GM18868 (cell line): ENCODE results near the gene RNF151.

Experiments used
- ATAC-seq: cut with Tn5 transposase; IDR thresholded peaks from one replicate; pipeline ENCODE4 v1.9.1; 2021; ENCODE audit warnings: mild to moderate bottlenecking, moderate library complexity; ENCODE audit not compliant: unreplicated experiment

The RNF151 gene

DNA sequence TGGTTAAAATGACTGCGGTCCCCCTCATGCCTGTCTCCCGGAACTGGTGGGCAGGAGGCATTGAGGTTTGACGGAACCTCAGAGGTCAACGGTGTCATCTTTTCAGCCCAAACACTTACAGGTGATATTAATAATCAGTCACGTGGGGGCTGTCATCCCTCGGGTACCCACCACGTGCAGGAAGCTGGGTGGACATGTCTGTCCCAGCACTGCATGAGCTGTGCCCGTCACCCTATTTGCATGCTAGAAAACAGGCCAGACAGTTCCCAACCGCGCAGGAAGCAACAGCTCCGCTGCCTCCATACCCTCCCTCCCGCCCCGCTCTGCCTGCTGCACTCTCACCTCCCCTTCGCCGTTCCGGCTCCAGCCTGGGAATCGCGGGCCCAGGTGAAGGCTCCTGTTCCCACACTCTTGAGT is 24.5 kb downstream of the RNF151 start:
- no peak for ATAC-seq

DNA sequence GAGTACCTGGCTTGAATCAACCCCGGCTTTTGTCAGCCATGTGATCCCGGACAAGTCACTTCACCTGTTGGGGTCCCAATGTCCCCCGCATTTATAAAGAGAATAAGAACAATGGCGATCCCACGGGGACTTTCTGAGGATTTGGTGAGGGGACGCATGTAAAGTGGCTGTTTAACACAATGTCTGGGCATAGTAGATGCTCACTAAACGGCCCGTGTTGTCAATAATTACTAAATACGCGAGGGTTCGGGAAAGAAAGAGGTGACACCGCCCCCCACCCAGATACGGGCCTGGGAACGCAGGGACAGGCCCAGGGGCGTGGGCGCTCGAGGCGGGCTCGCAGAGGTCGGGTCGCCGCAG is 24.9 kb downstream of the RNF151 start:
- no peak for ATAC-seq

DNA sequence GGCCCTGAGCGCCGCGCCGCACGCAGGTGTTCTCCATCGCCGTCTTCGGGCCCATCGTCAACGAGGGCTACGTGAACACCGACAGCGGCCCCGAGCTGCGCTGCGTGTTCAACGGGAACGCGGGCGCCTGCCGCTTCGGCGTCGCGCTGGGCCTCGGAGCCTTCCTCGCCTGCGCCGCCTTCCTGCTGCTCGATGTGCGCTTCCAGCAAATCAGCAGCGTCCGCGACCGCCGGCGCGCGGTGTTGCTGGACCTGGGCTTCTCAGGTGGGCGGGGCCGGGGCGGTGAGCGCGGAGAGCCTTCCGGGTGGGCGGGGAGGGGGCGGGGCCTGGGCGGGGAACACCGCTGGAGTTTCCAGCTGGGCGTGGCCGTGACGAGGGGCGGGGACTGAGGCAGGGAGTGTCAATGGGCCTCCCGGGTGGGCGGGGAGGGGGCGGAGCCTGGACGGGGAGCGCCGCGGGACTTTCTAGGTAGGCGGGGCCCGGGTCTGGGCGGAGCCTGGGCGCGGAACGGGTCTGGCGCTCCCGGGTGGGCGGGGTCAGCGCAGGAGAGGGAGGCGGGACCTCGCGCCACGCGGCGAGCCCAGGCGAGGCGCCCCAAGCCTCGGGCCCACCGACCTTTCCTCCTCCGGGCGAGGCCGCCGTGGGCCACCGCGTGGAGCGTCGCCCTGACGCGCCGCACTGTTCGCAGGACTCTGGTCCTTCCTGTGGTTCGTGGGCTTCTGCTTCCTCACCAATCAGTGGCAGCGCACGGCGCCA is 25.5 kb downstream of the RNF151 start:
- peak; percentile 56 for ATAC-seq

DNA sequence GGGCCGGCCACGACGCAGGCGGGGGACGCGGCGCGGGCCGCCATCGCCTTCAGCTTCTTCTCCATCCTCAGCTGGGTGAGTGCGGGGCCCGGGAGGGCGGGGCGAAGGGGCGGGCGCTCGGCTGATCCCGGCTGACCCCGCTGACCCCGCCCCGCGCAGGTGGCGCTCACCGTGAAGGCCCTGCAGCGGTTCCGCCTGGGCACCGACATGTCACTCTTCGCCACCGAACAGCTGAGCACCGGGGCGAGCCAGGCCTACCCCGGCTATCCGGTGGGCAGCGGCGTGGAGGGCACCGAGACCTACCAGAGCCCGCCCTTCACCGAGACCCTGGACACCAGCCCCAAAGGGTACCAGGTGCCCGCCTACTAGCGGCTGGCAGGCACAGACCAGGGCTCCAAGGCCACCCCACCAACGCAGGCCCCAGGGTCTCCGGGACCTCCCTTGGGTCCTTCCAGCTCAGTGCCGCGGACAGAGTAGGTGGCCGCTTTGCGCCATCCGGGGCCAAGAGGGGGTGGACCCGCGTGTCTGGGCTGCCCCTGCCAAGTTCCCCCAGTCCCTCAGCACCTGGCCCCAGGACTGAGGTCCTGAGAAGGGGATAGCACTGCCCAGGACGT is 26.2 kb downstream of the RNF151 start:
- no peak for ATAC-seq

DNA sequence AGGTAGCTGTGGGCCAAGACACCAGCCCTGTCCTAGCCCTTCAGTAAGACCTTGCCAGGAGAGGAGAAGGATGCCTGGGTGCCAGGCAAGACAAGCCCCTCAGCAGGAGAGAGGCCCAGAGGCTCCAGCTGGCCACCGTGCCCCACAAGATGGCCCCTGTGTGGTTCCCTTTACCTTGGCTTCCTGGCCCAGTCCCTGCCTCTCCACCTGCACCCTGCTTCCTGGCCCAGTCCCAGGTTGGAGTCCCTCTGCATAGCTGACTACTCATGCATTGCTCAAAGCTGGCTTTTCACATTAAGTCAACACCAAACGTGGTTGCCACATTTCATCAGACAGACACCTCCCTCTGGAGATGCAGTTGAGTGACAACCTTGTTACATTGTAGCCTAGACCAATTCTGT is 27.1 kb downstream of the RNF151 start:
- ATAC-seq: no peak

DNA sequence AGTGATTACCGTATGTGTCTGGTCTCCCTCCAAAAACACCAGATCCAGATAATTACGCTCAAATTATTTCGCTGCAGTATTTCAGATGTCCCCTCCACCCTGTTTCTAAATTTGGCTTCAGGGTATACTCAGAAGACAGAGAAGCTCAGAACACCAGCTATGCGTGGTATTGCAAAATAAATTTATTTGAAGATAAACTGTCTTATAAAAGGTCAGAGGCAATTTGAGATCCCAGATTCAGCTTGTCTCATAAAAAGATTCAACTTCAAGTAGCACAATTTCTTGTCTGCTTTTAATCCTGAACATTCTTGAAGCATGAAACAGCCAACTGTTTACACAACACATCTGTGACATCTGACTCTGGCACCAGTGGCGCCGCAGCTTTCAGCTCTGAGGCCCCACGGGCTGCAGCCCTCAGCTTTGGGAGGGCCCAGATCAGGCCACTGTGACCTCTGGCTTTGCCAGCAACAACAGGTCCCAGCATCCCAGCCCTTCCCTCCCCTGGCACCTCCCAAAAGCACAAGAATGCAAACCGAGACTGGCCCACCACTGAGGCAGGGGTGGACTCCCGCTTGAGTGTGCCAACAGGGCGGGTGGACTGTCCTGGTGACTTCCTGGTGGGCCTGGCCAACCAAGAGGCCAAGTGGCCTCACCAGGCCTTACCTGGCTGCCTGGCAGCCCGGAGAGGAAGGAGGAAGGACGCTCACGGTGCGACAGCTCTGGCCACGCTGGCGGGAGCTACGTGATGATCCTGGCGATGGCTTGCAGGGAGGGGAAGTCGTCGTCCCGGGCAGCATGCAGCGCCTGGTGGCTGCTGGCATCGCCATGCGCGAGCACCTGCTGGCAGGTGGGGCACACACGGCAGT is 31.1 kb downstream of the RNF151 start:
- ATAC-seq: no peak

DNA sequence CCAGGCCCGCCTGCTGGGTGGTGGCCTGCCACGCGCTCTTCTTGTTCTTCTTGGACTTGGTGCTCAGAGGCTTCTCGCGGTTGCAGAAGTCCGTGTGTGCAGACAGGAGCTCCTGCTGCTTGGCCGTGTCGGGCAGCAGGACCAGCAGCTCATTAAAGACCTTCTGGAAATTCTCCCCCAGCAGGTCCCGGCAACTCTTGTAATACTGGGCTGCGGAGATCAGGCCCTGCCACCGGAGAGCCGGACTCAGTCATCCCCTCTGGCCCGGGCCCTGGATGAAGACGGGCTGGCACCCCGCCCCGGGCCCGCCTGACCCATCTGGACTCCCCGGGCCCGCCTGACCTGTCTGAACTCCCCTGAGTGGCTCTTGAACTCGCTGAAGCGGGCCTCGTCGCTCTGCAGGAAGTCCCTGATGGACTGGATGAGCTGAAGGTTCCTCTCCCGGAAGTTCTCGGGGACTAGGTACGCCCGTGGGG is 31.7 kb downstream of the RNF151 start:
- ATAC-seq: no peak

DNA sequence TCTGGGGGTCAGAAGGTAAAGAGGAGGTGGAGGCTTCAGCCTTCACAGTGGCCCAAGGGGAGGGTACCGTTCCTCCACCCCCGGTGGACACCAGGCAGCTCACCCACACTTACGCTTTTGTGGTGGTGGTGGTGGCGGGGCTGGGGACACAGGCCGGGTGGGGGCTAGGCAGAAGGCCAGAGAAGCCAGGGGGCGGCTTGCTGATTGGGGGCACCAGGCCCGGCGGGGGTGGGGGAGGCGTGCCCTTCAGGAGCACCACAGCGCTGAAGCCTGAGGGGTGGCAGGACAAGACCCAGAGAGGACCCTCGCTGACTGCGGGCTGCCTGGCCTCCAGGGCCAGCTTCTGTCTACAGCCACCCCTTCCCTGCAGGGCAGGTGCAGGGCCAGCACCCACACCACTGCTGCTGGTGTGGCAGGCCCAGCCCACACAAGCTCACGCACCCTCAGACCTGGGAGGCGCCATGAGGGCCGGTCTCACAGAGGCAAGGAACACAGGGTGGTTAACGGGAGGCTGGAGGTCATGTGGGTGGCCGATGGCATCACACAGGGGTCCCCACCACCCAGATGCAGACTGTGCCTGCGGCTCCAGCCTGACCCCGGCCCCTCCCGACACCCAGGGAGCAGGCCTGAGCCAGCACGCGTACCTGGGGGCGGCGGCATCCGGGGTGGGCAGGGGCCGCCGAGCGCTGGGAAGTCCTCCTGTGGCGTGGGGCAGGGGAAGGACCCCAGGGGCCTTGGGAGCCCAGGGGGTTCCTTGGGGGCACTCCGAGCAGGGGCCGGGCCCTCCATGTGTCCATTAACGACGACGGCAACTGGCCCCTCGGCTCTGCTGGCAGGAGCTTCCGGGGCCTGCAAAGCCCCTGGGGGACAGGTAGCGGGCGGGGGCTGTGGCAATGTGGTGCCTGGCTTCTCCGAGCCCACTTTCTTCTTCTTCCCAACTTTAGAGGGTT is 32.5 kb downstream of the RNF151 start:
- no peak for ATAC-seq

DNA sequence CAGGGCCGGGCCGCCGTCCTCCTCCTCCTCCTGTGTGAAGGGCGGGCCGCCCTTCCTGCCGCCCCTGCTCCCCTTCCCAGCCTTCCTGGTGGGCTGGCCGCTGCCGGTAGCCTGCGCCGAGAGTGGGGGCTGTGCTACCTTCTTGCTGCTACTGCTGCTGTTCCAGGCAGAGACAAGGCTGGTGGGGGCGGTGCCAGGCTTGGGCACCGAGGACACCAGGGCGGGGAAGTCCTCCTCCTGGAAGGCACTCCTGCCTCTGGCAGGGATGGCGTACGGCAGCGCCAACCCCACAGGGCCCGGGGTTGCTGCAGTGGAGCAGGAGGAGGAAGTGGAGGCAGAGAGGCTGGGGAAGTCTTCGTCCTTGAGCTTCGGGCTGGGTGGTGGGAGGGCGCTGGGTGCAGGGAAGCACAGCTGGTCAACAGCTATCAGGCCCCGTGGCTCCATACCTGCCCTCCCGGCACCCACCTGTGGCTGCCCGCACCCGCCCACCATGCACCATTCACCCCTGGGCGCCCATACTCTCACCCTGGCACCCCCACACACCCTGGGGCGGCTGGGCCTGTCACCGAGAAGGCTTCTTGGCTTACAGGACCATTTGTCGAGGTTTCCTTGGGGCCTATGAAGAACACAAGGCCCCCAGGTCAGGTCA is 33.3 kb downstream of the RNF151 start:
- no peak for ATAC-seq

DNA sequence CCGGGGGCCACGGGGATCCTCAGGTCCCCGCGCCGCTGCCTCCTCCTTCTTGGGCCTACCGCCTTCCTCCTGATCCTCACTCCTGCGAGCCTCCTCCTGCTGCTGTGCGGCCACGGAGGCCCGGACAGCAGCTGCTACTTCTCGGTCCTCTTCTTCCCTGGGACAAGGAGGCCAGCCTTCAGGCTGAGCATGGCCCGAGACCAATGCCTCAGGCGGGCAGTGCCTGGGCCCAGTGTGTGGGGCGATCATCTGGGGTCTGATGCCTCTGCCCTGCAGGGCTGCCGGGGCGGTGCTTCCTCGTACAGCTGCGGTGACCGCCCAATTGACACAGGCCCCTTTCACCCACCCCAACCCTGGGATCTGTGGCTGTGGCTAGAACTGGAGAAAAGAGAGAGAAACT is 34.4 kb downstream of the RNF151 start:
- no peak for ATAC-seq

DNA sequence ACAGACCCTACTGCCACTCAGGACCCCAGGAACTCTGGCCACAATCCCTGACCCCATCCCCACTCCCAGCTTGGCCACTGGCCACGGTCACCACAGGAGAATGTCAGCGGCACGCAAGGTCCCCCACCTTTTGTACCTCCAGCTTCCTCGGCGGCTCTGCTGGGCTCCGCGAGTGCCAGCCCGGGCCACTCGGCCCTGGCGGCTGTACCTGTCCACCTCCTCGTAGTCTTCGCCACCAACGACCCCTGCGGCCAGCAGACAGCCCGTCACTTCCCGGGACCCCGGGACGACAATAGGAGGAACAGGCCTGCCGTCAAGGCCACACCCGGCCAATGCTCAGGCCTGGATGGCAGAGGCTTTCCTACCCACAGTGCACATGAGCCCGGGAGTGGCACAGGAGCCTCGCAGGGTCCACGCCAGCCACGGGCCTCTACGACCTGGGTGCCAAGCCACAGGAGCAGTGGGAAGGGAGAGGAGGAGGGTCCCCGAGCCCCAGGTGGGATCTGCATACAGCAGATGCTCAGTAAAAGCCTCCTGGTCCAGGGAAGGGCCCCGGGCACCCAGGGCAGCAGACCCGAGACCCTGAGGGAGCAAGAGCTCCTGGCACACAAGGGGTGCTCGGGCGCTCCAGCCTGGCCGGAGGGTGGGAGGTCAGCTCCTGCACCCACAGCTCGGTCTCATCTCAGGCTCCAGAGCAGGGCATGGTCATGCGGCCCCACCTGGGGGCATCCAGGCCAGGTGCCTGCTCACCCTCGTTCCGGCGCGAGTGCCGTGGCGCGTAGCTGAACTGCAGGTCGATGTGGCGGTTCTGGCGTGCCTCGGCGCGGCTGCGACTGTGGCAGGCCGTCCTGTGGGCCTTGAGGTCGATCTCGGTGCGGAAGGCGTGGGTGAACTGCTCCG is 35.0 kb downstream of the RNF151 start:
- no peak for ATAC-seq

DNA sequence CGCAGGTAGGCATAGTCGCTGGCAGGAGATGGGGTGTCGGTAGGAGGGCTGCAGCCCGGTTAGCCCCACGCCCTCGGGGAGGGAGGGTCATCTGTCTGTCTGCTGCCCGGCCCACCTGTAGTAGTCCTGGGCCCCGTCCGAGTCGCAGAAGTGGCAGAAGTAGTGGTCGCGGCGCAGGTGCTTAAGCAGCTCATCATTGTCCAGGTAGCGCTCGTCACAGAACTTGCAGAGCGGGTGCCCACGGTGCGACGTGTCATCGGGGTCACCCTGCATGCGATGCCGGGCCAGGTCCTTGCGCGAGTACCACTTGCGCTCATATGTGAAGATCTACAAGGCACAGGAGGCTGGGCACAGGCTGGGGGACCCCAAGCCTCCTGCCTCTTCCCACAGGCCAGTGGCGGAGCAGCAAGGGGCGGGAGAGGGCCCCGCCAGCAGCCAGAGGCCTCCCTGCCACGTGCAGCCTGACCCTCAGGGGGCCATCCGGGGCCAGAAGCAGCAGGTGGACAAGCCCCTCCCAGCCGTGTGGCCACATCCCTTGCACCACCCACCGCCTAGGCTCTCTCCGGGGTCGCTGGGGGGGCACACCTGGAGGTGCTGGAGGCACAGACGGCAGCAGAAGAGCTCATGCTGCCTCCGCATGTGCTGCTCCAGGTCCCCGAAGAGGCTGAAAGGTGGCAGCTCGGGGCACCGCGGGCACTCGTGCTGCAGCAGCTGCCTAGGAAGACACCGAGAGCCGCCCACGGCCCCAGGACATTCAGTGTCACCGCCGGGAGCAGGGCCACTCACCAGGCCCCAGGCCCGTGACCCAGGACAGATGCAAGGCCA is 36.0 kb downstream of the RNF151 start:
- no peak for ATAC-seq

DNA sequence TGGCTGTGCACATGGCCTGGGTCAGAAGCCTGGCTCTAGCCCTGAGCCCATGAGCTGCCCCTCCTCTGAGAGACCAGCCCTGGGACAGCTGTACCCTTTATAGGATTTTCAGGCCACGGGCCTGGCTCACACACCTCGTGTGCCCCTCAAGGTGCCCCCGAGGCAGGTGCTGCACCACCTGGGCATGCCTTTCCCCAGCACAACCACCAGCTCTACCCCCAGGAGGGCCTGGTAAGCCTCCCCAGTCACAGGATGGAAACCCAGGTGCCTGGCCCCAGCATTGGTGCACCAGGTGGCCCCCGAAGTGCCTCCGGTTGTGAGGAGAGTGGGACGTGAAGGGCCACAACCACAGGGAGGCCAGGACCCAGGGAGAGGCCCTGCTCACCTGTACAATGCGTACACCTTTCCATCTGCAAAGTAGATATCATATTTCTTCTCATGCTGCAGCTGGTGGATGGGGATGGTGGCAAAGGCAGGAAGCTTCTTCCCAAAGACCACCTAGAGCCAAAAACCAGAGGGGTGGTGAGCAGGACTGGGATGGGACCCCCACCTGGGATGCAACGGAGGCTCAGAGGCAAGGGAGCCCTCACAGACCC is 36.7 kb downstream of the RNF151 start:
- ATAC-seq: no peak

DNA sequence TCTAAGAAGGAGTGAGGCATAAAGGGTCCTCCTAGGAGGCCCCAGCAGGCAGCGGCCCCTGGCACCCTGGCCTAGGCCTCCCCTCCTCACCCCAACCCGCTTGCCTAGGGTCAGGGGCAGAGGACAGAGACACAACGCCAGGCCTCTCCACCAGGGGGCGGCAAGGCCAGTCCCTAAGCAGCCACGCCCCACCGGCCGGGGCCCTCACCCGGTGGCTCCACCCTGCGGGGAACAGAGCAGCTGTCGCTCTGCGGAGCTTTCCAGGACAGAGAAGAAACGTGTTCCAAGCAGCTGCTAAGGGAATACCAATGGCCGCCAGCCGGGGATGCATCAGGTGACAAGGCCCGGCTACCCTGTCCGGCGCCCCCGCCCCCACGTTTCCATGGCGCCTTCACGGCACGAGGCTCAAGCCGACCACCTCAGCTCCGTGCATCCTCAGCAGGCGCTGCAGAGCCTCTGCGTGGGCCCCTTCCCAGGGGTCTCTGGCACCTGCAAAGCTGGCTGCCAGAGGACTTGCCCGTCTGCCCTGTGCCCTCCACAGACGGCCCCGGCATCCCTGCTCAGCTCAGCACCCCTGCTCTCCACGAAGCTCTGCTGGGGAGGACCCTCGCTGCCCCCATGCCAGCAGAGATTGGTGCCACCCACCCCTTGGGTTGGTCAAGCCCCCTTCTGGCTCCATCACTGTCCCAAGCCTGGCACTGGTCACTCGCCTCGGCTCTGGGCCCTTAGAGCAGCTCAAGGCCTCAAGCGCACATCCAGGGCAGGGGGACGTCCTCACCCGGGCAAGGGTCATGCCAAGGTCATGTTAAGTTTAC is 37.4 kb downstream of the RNF151 start:
- ATAC-seq: peak; percentile 68

DNA sequence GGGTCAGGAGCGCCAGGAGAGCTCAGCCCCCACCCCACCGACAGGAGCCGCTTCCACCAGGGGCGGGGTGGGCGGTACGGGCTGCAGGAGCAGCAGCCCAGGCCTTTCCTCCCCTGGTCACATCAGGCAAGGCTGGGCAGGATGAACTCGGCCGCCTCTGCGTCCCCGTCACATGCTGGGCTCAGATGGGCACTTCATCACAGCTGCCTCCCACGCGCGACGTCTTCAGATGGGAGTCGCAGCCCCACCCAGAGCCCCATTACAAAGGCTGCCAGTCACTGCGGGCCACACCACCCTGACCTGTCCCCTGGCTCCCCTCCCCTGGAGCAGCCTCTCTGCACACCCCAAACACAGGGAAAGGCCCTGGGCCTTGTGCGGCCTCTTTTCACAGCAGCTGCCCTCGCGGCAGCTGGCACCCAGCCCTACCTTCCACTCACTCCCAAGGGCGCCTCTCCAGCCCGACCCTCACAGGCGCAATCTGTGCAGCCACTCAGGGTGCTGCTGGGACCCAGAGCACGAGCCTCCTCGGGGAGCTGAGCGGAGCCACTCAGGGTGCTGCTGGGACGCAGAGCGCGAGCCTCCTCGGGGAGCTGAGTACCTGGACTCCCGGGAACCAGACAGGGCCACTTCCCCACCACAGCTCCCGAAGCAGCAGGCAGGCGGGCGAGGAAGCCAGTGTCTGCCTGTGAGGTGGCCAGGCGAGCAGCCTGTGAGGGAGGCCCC is 38.3 kb downstream of the RNF151 start:
- ATAC-seq: no peak

DNA sequence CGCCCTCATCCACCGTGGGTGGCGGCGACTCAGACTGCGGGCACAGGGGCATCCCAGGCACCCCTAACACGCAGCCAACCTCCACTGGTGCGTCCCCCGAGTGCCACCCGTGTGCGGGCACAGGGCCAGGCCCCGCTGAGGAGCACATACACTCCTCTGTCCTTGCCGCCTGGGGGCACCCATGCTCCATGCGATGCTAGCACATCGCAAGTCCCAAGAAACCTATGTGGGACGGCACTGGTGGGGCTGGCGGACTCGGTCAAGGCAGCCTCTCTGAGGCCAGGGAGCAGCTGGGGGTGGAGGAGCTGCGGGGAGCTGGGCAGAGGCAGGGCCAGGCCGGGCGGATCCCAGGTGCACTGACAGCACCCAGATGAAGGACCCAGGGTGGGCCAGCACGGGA is 39.0 kb downstream of the RNF151 start:
- no peak for ATAC-seq
